DND-41 (cell line): Measurements from ENCODE around the gene TMEM167A.

Experiments
- CTCF ChIP-seq: IDR thresholded peaks from 2 replicates; pipeline ENCODE4 v1.5.1; 2012; ENCODE audit warnings: borderline replicate concordance, low read length, moderate library complexity, mild to moderate bottlenecking; ENCODE audit not compliant: poor library complexity, severe bottlenecking; ENCODE audit errors: extremely low read depth
- EZH2 ChIP-seq: IDR thresholded peaks from 3 replicates; pipeline ENCODE4 v1.6.1; 2012; ENCODE audit warnings: borderline replicate concordance, low read depth, mild to moderate bottlenecking, moderate library complexity, low read length, inconsistent platforms; ENCODE audit not compliant: severe bottlenecking

GRCh38 chr5:83009408-83009807, 67.8 kb downstream of the TMEM167A start:
- TF ChIP-seq CTCF (no peak), EZH2 (no peak)
